ENCODE measurements around the gene RPH3AL.

DNA sequence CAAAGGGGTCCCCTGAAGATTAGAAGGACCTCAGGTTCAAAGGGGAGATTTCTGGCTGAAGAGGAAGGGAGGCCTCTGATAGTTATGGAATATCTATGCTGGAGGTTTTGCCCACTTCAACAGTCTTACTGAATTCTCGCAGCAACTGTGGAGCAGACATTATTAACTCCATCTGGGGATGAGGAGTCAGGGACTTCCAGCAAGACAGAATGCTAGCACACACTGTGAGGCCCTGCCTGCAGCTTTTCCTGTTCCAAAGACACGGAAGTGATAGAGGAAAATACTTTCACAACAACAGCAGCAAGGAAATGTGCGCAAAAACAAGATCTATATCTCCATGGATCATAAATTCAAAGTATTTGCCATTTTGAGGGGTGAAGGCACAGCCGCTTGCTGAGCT is 72.8 kb downstream of the RPH3AL start:
- no peak for TF ChIP-seq CTCF (IDR thresholded peaks at IDR 0.05)
- TF ChIP-seq POLR2A (IDR thresholded peaks at IDR 0.05): no peak
- no peak for TF ChIP-seq EP300 (IDR thresholded peaks at IDR 0.05)

Data from tibial nerve (tissue), 4 donors.